Liver (tissue), 3 donors: ENCODE results near the gene CPNE1.
A peak's percentile ranks its signal among the peaks of the same experiment; 100 is the strongest.

Experiments used
- ATF3 ChIP-seq: IDR thresholded peaks from 2 replicates; pipeline ENCODE4 v1.6.1; 2016; ENCODE audit warnings: antibody characterized with exemption
- CTCF ChIP-seq: fragments of 150-350 bp; IDR thresholded peaks from 2 replicates; pipeline ENCODE4 v1.5.1; 2017; ENCODE audit warnings: improper control_type of control experiment, low read depth, low read length; ENCODE audit not compliant: missing input control
- EGR1 ChIP-seq, 2 donors: IDR thresholded peaks; 2 replicates each; pipeline ENCODE4 v1.6.1; 2016 to 2018; ENCODE audit warnings: antibody characterized with exemption in 2 of 2, low read depth in 2 of 2
- HNF4G ChIP-seq: IDR thresholded peaks from 2 replicates; pipeline ENCODE4 v1.6.1; 2016; ENCODE audit warnings: antibody characterized with exemption
- JUND ChIP-seq, 2 donors: IDR thresholded peaks; 2 replicates each; pipeline ENCODE4 v1.6.1; 2016; ENCODE audit warnings: antibody characterized with exemption in 2 of 2
- NR2F2 ChIP-seq: IDR thresholded peaks from 2 replicates; pipeline ENCODE4 v1.6.1; 2016; ENCODE audit warnings: antibody characterized with exemption
- RAD21 ChIP-seq, 2 donors: IDR thresholded peaks; 2 replicates each; pipeline ENCODE4 v1.6.1; 2016; ENCODE audit warnings: antibody characterized with exemption in 2 of 2, mild to moderate bottlenecking in 2 of 2
- RXRA ChIP-seq, 2 donors: IDR thresholded peaks; 2 replicates each; pipeline ENCODE4 v1.6.1; 2017 to 2018; ENCODE audit warnings: antibody characterized with exemption in 2 of 2, mild to moderate bottlenecking in 1 of 2
- SP1 ChIP-seq: IDR thresholded peaks from 2 replicates; pipeline ENCODE4 v1.6.1; 2018; ENCODE audit warnings: antibody characterized with exemption, mild to moderate bottlenecking
- TAF1 ChIP-seq: conservative IDR thresholded peaks from 2 replicates; pipeline ENCODE4 v1.6.1; 2016; ENCODE audit warnings: antibody characterized with exemption, mild to moderate bottlenecking
- YY1 ChIP-seq: IDR thresholded peaks from 2 replicates; pipeline ENCODE4 v1.6.1; 2016; ENCODE audit warnings: antibody characterized with exemption, mild to moderate bottlenecking
- TF ChIP-seq, protein P1 (sequence below): IDR thresholded peaks from 2 replicates; pipeline ENCODE4 v1.6.1; 2016; ENCODE audit warnings: antibody characterized with exemption
- TF ChIP-seq, protein P2 (sequence below): IDR thresholded peaks from 2 replicates; pipeline ENCODE4 v1.6.1; 2016; ENCODE audit warnings: antibody characterized with exemption, mild to moderate bottlenecking
- donor health status: healthy.
- donor health status: healthy.

DNA sequence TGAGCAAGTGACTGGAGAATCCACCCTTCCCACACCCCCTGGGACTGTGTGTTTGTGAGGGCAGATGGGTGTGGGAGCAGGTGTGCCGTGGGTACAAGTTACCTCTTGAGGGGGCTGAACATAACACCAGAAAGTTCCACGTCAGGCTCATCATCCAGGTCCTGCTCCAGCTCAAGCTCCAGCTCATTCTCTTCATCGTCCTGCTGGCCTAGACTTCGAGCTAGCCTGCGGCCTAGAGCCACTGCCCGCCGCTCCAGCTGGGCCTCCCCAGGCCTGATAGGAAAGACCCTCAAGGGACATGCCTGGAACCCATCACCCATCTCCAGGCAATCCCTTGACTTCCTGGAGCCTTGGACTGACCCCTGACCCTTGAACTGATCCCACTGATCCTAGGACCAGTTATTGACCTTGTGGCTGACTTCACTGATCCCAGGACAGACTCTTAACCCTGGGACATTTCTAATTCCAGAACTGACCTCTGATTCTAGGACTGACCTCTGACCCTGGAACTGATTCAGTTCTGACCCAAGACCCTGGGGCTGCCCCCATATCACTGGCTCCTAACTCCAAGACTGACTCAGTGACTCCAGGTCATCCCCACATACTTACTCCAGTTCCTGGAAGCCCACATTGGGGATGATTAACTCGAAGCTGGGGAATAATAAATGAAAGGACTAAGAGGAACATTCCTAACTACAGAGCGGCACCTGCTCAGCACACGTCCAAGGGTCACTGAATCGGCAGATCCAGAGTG lies 60.8 kb downstream of the CPNE1 start:
- TF ChIP-seq CTCF = no peak
- TF ChIP-seq, protein P1, sequence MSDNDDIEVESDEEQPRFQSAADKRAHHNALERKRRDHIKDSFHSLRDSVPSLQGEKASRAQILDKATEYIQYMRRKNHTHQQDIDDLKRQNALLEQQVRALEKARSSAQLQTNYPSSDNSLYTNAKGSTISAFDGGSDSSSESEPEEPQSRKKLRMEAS = no peak
- TF ChIP-seq RAD21 (IDR thresholded peaks at IDR 0.05) = no peak
- no peak for TF ChIP-seq HNF4G
- TF ChIP-seq, protein P2, sequence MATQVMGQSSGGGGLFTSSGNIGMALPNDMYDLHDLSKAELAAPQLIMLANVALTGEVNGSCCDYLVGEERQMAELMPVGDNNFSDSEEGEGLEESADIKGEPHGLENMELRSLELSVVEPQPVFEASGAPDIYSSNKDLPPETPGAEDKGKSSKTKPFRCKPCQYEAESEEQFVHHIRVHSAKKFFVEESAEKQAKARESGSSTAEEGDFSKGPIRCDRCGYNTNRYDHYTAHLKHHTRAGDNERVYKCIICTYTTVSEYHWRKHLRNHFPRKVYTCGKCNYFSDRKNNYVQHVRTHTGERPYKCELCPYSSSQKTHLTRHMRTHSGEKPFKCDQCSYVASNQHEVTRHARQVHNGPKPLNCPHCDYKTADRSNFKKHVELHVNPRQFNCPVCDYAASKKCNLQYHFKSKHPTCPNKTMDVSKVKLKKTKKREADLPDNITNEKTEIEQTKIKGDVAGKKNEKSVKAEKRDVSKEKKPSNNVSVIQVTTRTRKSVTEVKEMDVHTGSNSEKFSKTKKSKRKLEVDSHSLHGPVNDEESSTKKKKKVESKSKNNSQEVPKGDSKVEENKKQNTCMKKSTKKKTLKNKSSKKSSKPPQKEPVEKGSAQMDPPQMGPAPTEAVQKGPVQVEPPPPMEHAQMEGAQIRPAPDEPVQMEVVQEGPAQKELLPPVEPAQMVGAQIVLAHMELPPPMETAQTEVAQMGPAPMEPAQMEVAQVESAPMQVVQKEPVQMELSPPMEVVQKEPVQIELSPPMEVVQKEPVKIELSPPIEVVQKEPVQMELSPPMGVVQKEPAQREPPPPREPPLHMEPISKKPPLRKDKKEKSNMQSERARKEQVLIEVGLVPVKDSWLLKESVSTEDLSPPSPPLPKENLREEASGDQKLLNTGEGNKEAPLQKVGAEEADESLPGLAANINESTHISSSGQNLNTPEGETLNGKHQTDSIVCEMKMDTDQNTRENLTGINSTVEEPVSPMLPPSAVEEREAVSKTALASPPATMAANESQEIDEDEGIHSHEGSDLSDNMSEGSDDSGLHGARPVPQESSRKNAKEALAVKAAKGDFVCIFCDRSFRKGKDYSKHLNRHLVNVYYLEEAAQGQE = no peak
- TF ChIP-seq NR2F2 = peak; percentile 70
- TF ChIP-seq YY1 = no peak
- TF ChIP-seq TAF1 = no peak
- no peak for TF ChIP-seq RXRA (IDR thresholded peaks at IDR 0.05)
- no peak for TF ChIP-seq JUND (IDR thresholded peaks at IDR 0.05)
- TF ChIP-seq SP1 = no peak
- no peak for TF ChIP-seq ATF3
- TF ChIP-seq EGR1 (IDR thresholded peaks at IDR 0.05; ENCODE audit: low read depth in 2 of 2) = no peak
